Measurements from ENCODE around the gene AZIN2.
"Not testable (repeated sequence)": the region's sequence is repeated elsewhere in the genome, so short reads cannot be mapped to it uniquely, and the experiment has no call there.

AZIN2 gene

DNA sequence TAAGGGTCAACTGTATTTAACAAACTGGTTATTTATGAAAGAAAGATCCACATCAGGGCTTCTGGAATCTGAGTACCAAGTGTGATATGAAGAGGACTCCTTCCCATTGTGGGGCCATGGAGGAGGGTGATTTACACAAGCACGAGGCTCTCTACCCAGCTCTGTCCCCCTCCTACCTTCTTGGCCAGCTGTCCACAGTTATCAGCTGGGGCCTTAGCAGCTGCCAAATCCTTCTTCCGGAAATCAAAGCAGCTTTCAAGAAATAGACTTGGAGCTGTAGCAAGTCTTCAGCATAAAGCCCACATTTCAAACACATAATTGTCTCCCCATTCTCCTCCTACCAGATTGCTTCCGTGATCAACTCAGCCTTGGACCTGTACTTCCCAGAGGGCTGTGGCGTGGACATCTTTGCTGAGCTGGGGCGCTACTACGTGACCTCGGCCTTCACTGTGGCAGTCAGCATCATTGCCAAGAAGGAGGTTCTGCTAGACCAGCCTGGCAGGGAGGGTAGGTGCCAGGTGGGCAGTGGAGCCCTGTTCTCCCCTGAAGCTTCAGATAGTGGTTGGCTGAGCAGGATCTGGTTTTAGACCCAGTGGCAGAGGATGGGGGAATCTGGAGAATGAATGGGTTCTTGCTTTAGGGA, 15.5 kb downstream of the AZIN2 start:
- peak; percentile 36 for DNase-seq

DNA sequence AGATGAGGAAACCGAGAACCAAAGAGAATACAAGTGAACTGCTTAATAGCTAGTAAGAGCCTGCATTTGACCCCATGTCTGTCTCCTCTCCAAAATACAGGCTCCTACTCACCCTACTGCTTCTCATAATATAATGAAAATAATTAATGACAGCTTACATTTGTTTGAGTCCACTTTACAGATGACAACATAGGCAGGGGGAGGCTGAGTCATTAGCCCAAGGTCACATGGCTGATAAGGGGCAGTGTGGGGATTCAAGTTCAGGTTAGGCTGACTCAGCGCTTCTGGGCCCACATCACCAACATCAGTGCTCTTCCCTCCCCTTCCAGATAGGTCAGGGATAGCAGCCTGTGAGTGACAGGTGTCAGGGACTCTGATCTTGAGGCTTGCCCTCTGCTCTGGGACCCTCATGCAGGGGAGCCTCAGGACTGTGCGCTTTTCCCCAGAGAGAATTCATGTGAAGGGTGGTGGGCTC, 16.2 kb downstream of the AZIN2 start:
- no peak for DNase-seq

DNA sequence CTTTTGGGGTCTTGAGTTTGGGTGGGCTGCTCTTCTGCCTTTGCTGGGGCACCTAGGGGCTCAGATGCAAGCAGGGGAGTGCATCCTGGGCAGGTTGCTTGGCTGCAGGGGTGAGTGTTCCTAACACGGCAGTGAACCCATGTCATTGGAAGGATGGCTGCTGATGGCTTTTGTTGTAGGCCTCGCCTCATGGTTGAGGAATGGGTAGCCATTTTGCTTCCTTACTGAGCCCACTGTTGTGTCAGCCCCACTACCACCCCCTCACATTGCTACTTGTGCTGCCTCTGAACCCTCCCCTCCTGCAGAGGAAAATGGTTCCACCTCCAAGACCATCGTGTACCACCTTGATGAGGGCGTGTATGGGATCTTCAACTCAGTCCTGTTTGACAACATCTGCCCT, 16.8 kb downstream of the AZIN2 start:
- no peak for DNase-seq

DNA sequence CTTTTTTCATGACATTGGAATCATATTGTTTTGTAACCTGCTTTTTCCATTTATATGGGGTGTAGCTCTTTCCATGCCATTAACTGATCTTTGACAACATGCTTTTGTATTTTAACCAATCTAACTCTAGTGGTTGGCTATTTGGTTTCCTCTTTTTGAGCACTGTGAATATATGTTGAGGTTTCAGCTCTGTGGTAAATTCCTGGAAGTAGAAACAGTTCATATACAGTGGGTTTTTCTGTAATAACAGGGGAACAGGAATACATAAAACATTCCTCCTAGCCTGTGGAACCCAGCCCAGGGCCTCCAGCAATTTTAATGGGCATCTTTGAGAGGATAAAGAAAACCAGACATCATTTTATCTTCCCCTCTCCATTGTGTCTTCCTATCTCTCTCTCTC, 17.4 kb downstream of the AZIN2 start:
- no peak for DNase-seq

DNA sequence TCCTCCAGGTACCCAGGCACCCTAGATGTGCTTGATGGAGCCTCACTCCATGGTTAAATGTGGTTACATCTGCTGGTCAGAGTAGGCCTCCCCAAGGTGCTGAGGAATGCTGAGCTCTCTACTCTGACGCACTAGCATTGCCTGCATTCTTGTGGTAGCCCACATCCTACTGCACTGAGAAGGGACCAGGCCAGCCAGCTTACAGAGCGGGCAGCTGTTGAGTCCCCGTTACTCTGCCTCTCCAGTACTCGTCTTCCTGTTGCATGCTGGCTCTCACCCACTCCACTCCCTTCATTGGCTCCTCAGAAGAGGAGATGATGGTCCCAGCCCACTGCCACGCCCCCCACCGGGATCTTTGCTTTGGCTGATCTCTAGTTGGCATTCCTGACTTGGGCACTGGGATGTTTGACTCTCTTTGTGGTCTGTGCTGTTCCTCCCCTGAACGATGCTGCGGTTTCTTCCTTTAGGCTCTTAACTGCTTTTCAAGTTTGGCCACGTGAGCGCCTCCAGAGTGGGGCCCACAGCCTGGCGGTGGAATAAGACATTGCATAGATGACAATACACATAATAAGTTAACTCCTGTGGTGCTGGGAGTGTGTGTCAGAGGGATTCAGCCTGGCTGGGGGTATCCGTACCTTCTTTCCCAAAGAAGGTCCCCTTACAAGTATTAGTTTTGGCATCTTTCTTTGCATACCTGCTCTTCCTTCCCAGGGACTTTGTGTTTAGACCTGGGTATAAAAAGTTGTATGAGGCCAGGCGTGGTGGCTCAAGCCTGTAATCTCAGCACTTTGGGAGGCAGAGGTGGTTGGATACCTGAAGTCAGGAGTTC, 18.6 kb downstream of the AZIN2 start:
- DNase-seq: no peak

DNA sequence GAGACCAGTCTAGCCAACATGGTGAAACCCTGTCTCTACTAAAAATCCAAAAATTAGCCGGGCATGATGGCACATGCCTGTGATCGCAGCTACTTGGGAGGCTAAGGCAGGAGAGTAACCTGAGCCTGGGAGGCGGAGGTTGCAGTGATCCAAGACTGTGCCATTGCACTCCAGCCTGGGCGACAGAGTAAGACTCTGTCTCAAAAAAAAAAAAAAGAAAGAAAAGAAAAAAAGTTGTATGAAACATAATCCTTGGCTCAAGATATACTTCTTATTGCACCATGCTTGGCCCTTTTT, 19.1 kb downstream of the AZIN2 start:
- DNase-seq: not testable (repeated sequence)

DNA sequence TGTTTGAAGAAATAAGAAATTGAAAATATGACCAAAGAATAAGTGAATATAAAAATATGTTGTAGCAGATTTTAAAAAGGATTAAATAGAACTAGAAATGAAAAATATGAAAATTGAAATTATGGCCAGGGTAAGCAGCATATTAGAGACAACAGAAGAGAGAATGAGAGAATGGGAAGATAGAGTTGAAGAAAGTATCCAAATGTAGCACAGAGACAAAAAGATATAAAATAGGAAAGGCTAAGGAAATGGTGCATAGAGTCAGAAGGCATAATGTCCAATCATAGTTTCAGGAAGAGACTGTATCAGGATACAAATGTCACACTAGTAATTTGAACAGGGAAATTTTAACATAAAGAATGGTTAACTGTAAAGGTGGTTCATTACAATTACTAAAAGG, 29.5 kb downstream of the AZIN2 start:
- no peak for DNase-seq

DNA sequence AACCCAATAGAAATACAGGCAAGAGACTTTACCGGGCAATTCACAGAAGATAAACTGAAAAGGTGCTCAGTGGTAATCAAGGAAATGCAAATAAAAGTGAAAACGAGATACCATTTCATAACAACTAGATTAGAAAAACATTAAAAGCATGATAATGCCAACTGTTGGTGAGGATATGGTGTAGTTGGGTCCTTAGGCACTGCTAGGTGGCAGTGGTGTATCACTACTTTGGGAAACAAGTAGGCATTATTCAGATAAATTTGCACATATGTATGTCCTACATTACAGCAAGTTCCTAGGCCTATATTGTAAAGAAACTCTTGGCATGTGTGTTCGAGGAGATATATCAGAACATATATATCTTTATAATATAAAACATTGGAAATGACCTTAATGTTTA, 31.0 kb downstream of the AZIN2 start:
- DNase-seq: no peak

DNA sequence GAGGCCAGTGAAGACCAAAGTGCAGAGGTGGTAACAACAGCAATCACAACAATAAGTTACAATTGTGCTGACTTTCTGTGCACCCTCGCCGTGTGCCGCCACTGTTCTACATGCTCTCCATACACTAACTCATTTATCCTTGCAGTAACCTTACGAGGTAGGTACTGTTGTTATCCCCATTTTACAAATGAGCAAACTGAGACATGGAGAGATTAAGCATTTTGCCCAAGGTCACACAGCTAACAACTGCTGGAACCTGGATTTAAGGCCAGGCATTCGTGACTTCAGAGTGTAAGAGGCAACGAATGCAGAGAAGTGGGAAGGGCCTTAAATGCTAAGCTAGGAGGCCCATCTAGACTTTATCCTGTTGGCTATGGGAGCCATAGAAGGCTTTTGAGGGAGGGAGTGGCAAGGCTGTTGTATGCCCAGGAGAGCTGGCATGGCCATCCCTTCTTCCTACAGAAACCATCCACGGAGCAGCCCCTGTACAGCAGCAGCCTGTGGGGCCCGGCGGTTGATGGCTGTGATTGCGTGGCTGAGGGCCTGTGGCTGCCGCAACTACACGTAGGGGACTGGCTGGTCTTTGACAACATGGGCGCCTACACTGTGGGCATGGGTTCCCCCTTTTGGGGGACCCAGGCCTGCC, 36.6 kb downstream of the AZIN2 start:
- no peak for DNase-seq

DNA sequence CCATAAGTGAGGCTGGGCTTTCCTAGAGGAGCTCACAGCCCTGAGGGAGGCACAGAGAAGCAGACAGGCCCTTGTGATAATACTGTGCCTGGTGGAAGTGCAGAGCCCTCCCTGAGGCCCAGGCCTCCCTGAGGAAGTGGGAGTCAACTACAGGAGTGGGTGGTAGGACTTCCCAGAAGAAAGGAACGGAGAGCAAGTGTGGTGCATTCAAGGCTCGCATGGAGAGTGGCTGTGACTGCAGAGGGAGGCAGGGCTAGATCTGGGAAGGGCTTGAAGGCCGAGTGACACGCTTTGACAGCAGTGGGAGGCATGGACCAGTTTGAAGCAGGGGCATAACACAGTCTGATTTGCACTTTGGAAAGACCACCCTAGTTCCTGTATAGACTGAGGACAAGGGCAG, 37.3 kb downstream of the AZIN2 start:
- no peak for DNase-seq

DNA sequence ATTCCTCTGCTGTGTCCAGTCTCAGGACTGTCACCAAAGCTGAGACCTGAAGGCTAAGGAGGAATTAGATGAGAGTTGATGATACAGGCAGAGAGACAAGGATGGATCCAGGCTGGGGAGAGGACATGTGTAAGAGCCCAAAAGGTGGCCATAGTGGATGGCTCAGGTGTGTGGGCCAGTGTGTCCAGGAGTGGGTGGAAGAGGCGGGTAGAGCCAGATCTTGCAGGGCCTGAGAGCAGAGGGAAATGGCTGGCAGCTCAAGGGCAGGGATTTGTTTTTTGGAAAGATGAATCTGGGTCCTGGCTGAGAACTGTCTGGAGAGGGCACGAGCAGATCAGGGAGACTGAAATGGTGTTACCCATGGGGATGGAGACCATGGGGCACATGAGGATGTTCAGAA, 38.1 kb downstream of the AZIN2 start:
- DNase-seq: no peak

DNA sequence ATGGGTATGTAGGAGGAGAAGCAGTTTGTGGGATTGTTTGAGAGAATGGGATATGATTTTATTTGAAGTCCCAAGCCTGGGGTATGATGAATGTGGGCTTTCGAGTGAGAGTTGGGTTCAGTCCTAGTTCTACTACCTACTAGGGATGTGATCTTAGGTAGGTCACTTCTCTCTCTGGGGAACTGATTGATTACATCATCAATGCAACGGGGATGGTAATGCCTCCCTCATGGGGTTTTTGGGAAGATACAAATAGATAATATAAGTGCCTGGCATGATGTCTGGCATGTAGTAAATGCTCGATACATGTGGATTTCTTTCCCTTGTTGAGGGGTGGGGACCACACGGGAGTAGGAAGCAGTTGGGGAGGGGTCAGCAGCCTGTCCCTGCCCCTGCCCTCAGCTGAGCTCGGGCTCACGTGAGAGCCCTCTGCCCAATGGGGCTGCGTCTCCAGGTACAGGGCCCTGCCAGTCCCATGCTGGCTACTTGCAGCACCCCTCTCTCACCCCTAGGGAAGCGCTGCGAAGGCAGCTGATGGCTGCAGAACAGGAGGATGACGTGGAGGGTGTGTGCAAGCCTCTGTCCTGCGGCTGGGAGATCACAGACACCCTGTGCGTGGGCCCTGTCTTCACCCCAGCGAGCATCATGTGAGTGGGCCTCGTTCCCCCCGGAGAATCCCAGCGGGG, 38.7 kb downstream of the AZIN2 start:
- DNase-seq: no peak

DNA sequence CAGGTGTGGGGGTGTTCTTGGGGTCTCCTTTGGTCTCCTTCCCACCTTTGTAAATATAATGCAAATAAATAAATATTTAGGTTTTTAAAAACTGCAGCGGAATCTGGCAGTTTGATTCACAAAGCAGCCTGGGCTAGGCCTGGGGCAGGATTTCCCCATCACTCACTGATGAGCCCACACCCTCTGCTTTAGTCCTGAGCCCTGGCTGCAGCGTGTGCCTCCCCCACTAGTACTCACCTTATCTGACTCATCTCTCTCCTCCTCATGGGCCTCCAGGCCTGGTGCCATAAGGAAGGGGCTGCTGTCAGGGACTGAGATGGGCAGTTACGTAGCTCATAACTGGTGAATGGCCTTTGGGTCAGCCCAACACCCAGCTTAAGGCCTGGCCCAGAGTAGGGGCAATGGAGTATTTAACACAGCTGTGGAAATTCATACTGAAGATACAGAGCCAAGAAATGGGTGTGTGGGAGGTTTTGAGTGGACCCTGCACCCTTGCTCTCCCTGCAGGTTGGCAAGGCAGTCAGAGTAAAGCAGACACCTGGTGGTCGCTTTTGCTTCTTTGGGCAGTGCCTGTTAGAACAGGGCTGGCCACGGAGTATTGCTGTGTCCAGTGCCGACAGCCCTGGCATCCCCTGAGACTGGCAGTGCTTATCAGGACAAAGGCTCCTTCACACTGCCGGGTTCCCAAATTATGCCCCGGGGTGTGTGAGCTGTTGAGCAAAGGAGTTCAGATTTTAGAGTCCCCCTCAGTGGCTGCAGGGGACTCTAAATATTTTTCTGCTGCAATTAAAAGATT, 39.7 kb downstream of the AZIN2 start:
- no peak for DNase-seq

DNA sequence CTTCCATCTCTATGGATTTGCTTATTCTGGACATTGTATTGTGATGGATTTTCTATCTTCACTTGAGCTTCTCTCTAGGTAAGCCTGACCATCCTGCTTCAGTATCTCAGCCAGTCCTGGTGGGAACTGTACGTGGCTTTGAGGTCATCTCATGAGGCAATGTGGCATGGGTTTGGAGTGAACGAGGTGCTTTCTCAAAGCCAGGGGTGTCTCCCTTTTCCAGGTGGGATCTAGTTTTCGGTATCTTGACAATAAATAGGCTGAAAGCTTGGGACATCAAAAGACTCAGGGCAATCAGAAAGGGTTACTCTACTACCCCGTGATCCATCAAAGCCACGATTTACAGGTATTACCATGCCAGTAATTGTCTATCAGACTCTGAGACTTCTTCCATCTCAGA, 40.8 kb downstream of the AZIN2 start:
- no peak for DNase-seq

DNA sequence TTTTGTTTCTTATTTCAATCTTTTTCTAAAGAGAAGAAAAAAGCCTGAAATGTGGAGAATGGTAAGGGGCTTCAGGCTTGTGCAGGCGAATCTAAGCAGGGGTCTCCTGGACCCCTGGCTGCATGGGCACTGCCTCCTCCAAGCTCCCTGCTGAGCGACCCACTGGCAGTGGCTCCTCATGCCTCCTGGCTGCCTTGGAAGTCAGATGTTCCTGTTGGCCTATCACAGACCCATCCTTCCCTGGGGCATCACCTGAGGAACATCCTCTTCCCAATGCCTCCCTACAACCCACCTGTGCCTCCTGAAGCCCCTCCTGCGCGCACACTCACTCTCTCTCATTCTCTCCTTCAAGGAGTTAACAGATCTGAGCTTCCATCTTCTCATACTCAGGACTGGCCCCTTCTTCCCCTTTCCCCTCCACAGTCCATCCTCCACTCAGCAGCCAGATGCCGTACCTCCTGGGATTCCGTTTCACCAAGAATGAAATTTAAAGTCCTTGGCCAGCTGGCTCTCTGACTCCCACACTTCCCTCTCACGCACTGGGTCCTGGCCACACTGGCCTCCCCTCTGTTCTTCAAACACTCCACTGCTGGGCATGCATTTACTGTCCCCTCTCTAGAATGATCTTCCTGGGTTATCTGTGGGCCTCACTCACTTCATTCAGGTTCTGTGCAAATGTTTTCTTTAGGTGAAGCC, 41.7 kb downstream of the AZIN2 start:
- DNase-seq: no peak

DNA sequence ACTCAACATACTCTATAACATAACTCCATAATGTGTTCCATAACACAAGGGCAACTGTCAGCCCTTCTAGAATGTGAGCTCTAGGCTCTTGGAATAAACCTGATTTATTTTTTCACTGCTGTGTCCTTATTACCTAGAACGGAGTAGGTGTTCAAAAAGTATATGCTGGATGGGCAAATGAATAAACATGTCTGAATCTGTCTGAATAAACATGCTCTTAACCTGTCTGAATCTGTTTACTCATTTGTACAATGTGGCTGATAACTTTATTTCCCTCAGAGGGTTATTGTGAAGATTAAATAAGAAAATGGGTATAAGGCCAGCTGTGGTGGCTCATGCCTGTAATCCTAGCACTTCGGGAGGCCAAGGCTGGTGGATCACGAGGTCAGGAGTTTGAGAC, 42.3 kb downstream of the AZIN2 start:
- no peak for DNase-seq

DNA sequence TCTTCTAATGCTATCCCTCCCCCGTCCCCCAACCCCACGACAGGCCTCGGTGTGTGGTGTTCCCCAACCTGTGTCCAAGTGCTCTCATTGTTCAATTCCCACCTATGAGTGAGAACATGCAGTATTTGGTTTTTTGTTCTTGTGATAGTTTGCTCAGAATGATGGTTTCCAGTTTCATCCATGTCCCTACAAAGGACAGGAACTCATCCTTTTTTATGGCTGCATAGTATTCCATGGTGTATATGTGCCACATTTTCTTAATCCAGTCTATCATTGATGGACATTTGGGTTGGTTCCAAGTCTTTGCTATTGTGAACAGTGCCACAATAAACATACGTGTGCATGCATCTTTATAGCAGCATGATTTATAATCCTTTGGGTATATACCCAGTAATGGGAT, 43.7 kb downstream of the AZIN2 start:
- DNase-seq: not testable (repeated sequence)

DNA sequence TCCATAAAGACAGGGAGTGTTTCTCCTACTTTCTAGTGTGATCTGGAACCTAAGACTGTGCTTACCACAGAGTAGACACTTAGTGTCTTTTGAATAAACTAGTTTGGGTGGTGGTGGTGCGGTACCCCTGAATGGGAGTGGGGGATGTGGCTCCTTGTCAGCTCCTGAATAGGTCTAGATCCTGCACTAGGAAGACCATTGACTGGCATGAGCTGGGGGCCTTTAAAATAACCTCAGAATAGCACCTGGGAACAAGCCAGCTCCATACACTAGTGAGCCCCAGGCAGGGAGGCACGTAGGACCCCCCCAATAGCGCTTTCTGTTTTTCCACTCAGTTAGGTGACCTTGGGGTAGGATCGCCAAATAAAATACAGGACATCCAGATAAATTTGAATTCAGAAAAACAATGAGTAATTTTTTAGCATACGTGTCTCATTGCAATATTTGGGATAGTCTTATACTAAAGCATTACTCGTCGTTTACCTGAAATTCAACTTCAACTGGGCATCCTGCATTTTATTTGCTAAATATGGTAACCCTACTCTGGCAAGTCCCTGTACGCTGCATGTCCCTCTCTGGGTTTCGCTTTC, 45.6 kb downstream of the AZIN2 start:
- DNase-seq: no peak

DNA sequence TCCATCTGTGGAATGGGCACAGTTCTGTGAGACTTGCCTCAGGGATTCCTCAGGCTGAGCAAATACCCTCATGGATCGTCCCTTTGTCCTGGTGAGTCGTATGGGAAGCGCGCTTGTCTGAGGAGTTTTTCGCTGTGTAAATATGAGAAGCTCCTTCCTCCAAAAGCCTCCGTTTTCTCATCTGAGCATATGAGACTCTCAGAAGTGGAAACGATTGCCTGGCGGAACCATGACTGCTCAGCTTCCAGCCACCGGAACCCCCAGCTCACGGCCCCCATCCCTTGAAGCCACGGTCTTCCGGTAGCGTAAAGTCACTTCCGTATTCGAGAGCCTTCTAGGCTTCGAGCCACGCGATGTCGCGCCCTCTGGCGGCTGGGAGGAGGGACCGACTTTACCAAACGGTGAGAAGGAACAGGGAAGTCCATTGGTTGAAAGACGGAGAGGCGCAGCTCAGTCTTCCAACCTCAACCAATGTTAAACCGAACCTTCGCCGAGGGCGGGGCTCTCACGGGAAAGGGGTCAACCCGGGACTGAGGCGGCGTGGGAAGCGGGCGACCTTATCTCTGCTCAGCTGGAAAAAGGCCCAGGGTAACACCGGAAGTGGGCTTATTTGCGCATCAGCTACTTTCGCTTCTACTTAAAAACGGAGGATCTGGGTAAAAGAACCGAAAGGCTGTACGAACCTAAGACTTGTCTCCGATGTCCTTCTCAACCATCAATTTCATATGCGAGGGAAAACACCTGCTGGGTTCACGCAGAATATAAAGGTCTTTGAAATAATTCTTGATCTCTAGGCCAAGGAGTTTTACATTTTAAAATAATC, 46.3 kb downstream of the AZIN2 start:
- DNase-seq: peak; percentile 90

DNA sequence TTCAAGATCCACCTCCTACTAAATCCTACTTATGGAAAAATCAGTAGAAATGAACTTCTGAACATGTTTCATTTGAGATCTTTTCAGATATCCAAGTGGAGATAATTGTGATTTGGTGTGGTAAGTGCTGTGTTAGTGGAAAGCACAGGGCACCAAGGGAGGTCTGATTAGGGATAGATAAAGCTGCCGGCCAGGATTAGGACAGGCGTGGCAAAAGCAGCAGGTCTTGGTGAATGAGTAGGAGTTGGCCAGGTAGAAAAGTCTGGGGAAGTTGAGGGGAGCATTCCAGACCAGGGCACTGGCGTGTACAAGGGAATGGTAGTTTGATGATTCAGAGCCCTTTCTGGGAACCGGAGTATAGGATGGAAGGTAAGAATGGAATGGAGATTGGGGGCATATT, 47.8 kb downstream of the AZIN2 start:
- DNase-seq: no peak

DNA sequence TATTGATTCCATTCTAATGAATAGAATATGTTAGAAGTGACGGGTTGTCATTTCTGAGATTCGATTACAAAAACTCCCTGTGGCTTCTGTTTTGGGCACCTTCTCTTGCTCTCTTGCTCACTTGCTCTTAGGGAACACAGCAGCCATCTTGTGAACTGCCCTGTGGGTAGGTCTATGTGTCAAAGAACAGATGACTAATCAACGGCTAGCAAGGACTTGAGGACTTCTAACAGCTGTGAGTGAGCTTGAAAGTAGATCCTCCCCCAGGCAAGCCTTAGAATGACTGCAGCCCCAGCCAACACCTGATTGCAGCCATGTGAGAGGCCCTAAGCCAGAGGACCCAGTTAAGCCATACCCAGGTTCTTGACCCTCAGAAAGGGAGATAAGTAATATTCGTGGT, 49.3 kb downstream of the AZIN2 start:
- peak; percentile 42 for DNase-seq
